ENCODE data around the gene PLSCR2. TPM values are rescaled to one million over a fixed set of nuclear protein-coding genes. Genes with fewer than 3 reads are reported as not detected.

Gene PLSCR2, protein sequence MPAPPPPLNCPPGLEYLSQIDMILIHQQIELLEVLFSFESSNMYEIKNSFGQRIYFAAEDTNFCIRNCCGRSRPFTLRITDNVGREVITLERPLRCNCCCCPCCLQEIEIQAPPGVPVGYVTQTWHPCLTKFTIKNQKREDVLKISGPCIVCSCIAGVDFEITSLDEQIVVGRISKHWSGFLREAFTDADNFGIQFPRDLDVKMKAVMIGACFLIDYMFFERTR
- 0.43 TPM in 1 of 2 replicates, not detected in the other for total RNA-seq

DNA sequence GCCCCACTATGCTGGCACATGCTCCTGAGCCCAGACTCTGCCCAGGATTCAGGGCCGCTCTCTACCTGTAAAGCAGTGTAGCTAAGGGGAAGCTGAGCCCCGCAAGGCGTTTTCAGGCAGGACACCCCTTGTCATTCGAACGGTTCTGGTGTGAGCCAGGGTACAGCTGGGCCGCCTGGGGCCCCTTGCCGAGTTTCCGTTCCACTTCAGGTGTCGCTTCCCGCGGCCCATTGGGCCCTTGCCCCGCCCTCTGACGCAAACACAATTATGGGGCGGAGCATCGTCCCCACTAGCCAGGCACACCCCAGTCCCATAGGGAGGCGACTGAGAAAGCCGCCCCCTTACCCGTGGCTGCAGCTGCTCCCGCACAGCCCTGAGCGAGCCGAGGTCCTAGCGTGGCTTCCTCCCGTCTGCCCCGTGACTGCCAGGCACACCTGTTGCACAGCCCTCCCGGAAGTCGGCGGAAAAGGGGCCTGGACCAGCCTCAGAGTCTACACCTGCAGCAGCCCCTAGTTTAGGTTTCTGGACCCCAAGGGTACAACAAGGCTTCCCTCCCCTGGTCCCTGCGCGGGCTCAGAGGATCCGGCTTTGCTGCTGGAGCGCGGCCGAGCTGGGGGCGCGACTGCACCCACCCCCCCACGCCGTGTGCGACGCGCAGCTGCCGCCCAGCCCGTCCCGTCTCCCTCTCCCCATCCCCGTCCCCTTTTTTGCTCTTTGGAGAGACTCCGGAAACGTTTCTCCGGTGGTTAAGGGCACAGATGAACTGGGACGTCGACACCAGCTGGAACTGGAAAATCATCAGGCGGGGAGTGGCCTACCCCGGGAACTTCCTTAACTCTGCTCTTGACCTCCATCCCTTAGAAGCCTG, at the start of gene PLSCR2:
Gene PLSCR2 (minus strand): TSS at position 412 of the 868 bp plus-strand sequence. CDS start 9,657 bp downstream, outside the sequence.
- DNase-seq (ENCODE audit: low read depth) = no peak
- H3K4me3 ChIP-seq (ENCODE audit: low read depth, low read length) = peak within 1 kb of the TSS; percentile 56
- TF ChIP-seq, protein P1, sequence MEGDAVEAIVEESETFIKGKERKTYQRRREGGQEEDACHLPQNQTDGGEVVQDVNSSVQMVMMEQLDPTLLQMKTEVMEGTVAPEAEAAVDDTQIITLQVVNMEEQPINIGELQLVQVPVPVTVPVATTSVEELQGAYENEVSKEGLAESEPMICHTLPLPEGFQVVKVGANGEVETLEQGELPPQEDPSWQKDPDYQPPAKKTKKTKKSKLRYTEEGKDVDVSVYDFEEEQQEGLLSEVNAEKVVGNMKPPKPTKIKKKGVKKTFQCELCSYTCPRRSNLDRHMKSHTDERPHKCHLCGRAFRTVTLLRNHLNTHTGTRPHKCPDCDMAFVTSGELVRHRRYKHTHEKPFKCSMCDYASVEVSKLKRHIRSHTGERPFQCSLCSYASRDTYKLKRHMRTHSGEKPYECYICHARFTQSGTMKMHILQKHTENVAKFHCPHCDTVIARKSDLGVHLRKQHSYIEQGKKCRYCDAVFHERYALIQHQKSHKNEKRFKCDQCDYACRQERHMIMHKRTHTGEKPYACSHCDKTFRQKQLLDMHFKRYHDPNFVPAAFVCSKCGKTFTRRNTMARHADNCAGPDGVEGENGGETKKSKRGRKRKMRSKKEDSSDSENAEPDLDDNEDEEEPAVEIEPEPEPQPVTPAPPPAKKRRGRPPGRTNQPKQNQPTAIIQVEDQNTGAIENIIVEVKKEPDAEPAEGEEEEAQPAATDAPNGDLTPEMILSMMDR (IDR thresholded peaks at IDR 0.05; ENCODE audit: insufficient read depth, low read depth, low read length) = no peak

DNA sequence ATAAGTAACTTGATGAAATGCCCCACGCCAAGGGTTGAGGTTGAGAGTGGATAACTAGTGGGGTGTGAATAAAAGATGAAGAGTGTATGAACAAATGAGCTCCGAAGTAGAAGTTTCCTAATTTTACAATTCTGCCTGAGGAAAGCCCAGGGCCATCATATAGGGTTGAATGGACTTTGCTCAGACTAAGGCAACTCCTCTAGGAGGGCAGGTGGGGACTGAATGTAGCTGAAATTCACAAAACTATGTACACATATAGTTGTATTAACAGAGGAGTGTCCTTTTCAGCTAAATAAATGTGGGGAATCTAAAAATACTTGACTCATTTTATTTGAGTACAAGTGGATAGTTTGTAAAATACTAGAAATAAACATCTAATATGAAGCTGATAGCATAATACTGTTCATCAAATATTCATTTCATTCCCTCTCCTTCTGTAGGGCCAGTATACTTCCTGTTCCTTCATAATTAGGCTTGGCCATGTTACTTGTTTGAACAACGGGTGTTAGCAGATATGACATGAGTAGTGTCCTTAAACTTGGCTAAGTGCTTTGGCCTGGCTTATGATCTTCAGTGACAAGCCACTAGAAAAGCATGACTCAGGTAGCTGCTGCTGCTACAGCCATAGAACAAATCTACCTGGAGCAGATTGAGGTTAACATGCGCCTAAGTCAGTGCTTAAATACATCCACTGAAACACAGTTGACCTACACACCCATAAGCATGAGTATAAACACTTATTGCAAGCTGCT, 48.5 kb upstream of the PLSCR2 start:
- H3K4me3 ChIP-seq (ENCODE audit: low read depth, low read length) = no peak overlapping the region
- TF ChIP-seq, protein P1 (IDR thresholded peaks at IDR 0.05; ENCODE audit: insufficient read depth, low read depth, low read length) = no peak
- peak; percentile 49 for DNase-seq (ENCODE audit: low read depth)

DNA sequence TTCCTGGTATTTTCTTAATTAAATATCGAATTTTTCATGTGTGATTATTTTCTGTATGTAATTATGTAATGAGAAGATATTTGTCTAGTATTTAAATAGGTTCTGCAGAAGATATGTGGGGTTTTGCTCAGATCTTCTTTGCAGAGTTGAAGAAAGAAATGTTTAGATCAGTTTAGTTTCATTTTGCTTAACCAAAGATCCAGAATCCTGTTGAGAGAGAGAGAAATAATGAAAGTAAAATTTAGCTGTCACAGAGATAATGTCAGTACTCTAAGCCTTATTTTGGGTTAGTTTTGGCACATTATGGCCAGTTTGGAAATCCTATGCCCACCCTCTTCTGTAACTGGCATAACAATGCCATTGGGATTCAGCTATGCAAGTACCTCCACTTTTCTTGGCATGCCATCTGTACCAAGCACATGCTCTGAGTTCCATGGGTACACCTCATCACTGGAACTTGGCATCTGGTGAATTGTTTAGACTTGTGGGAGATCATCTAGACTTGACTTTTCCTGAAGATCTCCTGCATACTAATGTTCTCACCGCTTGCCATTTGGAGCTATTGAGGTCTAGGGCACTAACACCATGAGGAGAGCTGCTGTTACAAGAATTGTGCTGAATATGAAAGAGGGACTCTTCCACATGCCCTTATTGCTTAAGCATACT, 44.2 kb upstream of the PLSCR2 start:
- no peak for DNase-seq (ENCODE audit: low read depth)

DNA sequence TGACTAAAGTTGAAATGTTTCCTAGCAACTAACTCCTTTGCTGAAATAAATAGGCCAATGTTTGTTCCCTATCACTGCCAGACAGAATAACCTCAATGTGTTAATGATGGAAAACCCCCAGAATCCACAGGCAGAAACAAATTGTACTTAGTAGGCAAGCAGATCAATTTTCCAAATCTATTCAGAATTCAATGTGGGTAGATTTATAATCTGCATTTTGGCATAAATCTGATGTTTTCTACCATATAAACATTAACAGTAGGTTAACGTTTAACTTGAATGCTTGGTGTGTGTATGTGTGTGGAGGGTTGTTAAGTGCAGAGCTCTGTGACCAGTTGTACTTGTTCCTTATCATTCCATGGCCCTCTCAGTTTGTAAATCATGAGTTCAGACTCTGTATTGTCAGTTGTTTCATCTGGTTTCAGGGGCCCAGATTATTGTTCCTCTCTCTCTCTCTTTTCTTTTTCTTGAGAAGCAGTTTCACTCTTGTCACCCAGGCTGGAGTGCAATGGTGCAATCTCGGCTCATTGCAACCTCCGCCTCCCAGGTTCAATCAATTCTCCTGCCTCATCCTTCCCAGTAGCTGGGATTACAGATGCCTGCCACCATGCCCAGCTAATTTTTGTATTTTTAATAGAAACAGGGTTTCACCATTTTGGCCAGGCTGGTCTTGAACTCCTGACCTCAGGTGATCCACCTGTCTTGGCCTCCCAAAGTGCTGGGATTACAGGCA, 42.2 kb upstream of the PLSCR2 start:
- TF ChIP-seq, protein P1 (IDR thresholded peaks at IDR 0.05; ENCODE audit: insufficient read depth, low read depth, low read length) = no peak
- DNase-seq (ENCODE audit: low read depth) = no peak
- H3K4me3 ChIP-seq (ENCODE audit: low read depth, low read length) = no peak overlapping the region

More for the DNA sequence above, 44.2 kb upstream of the PLSCR2 start:
- H3K4me3 ChIP-seq (ENCODE audit: low read depth, low read length) = no peak overlapping the region
- TF ChIP-seq, protein P1 (IDR thresholded peaks at IDR 0.05; ENCODE audit: insufficient read depth, low read depth, low read length) = no peak

GRCh38 chr3:146507331-146508120, 38.2 kb upstream of the PLSCR2 start:
- TF ChIP-seq, protein P1 (IDR thresholded peaks at IDR 0.05; ENCODE audit: insufficient read depth, low read depth, low read length) = no peak
- no peak overlapping the region for H3K4me3 ChIP-seq (ENCODE audit: low read depth, low read length)
- DNase-seq (ENCODE audit: low read depth) = no peak
